ENCODE measurements around the gene PIK3C2G. TPM values are rescaled to one million over a fixed set of nuclear protein-coding genes. Genes with fewer than 3 reads are reported as not detected.
"Not testable (repeated sequence)": the region's sequence is repeated elsewhere in the genome, so short reads cannot be mapped to it uniquely, and the experiment has no call there.

PIK3C2G gene
- total RNA-seq, 1 experiment from 2014 or later: not detected

GRCh38 chr12:18522806-18523205 lies 261.5 kb downstream of the PIK3C2G start:
- H3T11ph ChIP-seq (ENCODE audit: low read length): no peak overlapping the region
- H3K79me2 ChIP-seq (ENCODE audit: insufficient read depth, low read length): no peaks in the 10 kb centered on the region
- H4K5ac ChIP-seq (ENCODE audit: insufficient read length, low read depth, low read length): no peak overlapping the region
- H3K4me3 Mint-ChIP-seq: no peak overlapping the region
- H3K36me3 Mint-ChIP-seq (ENCODE audit: insufficient read depth in 1 of 3, low read depth in 3 of 3): peaks cover 2 to 22% (median 8%) of the 10 kb centered on the region in 3 experiments; a peak in 6 of 7 replicates
- H3K4me1 ChIP-seq (ENCODE audit: insufficient read depth, low read length): no peaks in the 10 kb centered on the region
- H3K18ac ChIP-seq (ENCODE audit: insufficient read length, low read depth, low read length): no peak overlapping the region
- H3K9ac ChIP-seq (ENCODE audit: extremely low read depth, insufficient read length, low read length): no peak overlapping the region
- no peaks in the 10 kb centered on the region for H4K20me1 ChIP-seq (ENCODE audit: control insufficient read depth, insufficient read depth, insufficient read length)
- H3K4me2 ChIP-seq (ENCODE audit: insufficient read depth, insufficient read length, low read length): no peak overlapping the region
- H2BK12ac ChIP-seq (ENCODE audit: insufficient read length, low read depth, low read length): no peak overlapping the region
- H3K27me3 ChIP-seq (ENCODE audit: insufficient read depth, low read length): no peaks in the 10 kb centered on the region
- H3K9me3 ChIP-seq (ENCODE audit: control insufficient read depth, low read depth, low read length): no peaks in the 10 kb centered on the region
- no peaks in the 10 kb centered on the region for H3K23me2 ChIP-seq (ENCODE audit: insufficient read length, low read depth, low read length, poor library complexity, severe bottlenecking)
- no peak overlapping the region for H3K14ac ChIP-seq (ENCODE audit: insufficient read depth, low read length)
- H2BK20ac ChIP-seq (ENCODE audit: low read depth, low read length, poor library complexity, severe bottlenecking): no peak overlapping the region
- H3K79me1 ChIP-seq (ENCODE audit: insufficient read depth, low read depth, low read length, poor library complexity, severe bottlenecking): no peaks in the 10 kb centered on the region
- TF ChIP-seq CTCF (conservative IDR thresholded peaks at IDR 0.05): no peak
- H2BK15ac ChIP-seq (ENCODE audit: low read depth, low read length): no peak overlapping the region
- H3K27ac ChIP-seq (ENCODE audit: insufficient read length, low read depth, low read length): no peak overlapping the region
- DNase-seq: no peak
- no peak overlapping the region for H3K4ac ChIP-seq (ENCODE audit: low read depth, low read length)
- no peak overlapping the region for H2AK5ac ChIP-seq (ENCODE audit: insufficient read length, low read length)
- no peak overlapping the region for H4K8ac ChIP-seq (replicated peaks; ENCODE audit: insufficient read length, low read depth, low read length)
- no peak overlapping the region for H2AFZ ChIP-seq (ENCODE audit: low read length)
- no peak overlapping the region for H3K23ac ChIP-seq (ENCODE audit: insufficient read length, low read depth, low read length)
- H3K56ac ChIP-seq (ENCODE audit: insufficient read length, low read depth, low read length): no peak overlapping the region
- H3K9me3 Mint-ChIP-seq: peaks cover 12 to 18% of the 10 kb centered on the region in 2 experiments
- H3K27ac Mint-ChIP-seq: no peak overlapping the region
- H2BK5ac ChIP-seq (ENCODE audit: insufficient read length, low read length): no peak overlapping the region
- no peaks in the 10 kb centered on the region for H3K4me1 Mint-ChIP-seq
- WGBS (ENCODE audit: extremely low coverage, insufficient read length, low lambda C conversion rate): no CpG with 5 or more reads among the region's 1 CpG
- H3K27me3 Mint-ChIP-seq (ENCODE audit: low read depth): no peaks in the 10 kb centered on the region
- no peak overlapping the region for H4K91ac ChIP-seq (ENCODE audit: insufficient read length, low read depth, low read length)
- H2BK120ac ChIP-seq (ENCODE audit: low read depth, low read length, poor library complexity, severe bottlenecking): no peak overlapping the region

- H4K5ac ChIP-seq (ENCODE audit: insufficient read length, low read depth, low read length); H3K14ac ChIP-seq (ENCODE audit: insufficient read depth, low read length); H4K20me1 ChIP-seq (ENCODE audit: control insufficient read depth, insufficient read depth, insufficient read length); DNase-seq; H3K23ac ChIP-seq (ENCODE audit: insufficient read length, low read depth, low read length); H3K4me1 ChIP-seq (ENCODE audit: insufficient read depth, low read length); H3K4me3 Mint-ChIP-seq; H2BK12ac ChIP-seq (ENCODE audit: insufficient read length, low read depth, low read length); H3K9ac ChIP-seq (ENCODE audit: extremely low read depth, insufficient read length, low read length); H2BK5ac ChIP-seq (ENCODE audit: insufficient read length, low read length); H2AK5ac ChIP-seq (ENCODE audit: insufficient read length, low read length); H3K56ac ChIP-seq (ENCODE audit: insufficient read length, low read depth, low read length); H3K79me1 ChIP-seq (ENCODE audit: insufficient read depth, low read depth, low read length, poor library complexity, severe bottlenecking); H3K4ac ChIP-seq (ENCODE audit: low read depth, low read length); H3K27ac Mint-ChIP-seq; H3K4me1 Mint-ChIP-seq; H3K79me2 ChIP-seq (ENCODE audit: insufficient read depth, low read length); H2AFZ ChIP-seq (ENCODE audit: low read length); H3K27me3 ChIP-seq (ENCODE audit: insufficient read depth, low read length); H4K91ac ChIP-seq (ENCODE audit: insufficient read length, low read depth, low read length); H3K27me3 Mint-ChIP-seq (ENCODE audit: low read depth); H3K4me2 ChIP-seq (ENCODE audit: insufficient read depth, insufficient read length, low read length); H3K27ac ChIP-seq (ENCODE audit: insufficient read length, low read depth, low read length); H3K23me2 ChIP-seq (ENCODE audit: insufficient read length, low read depth, low read length, poor library complexity, severe bottlenecking); H4K8ac ChIP-seq (replicated peaks; ENCODE audit: insufficient read length, low read depth, low read length); H3K9me3 Mint-ChIP-seq; H2BK15ac ChIP-seq (ENCODE audit: low read depth, low read length); H3K9me3 ChIP-seq (ENCODE audit: control insufficient read depth, low read depth, low read length); H3K36me3 Mint-ChIP-seq (ENCODE audit: insufficient read depth in 1 of 3, low read depth in 3 of 3); H2BK20ac ChIP-seq (ENCODE audit: low read depth, low read length, poor library complexity, severe bottlenecking); H3K18ac ChIP-seq (ENCODE audit: insufficient read length, low read depth, low read length); H2BK120ac ChIP-seq (ENCODE audit: low read depth, low read length, poor library complexity, severe bottlenecking); H3T11ph ChIP-seq (ENCODE audit: low read length): not testable (repeated sequence)
- no CpG with 5 or more reads among the region's 3 CpGs for WGBS (ENCODE audit: extremely low coverage, insufficient read length, low lambda C conversion rate)
Observed at GRCh38 chr12:18542497-18542896, 281.2 kb downstream of the PIK3C2G start.
